H1 (cell line): Measurements from ENCODE around the gene APC2. TPM values are rescaled to one million over a fixed set of nuclear protein-coding genes. Genes with fewer than 3 reads are reported as not detected.
A peak's percentile ranks its signal among the peaks of the same experiment; 100 is the strongest.

Experiments used
- CTCF ChIA-PET: fragments of 300-600 bp; sonication (Branson Sonifier 250); formaldehyde crosslinking; loops from one replicate; lab custom pipeline; 2021; ENCODE audit not compliant: partially characterized antibody; lab: Charles Lee
- POLR2A ChIA-PET: fragments of 300-600 bp; sonication (Branson Sonifier 250); formaldehyde crosslinking; loops from one replicate; lab custom pipeline; 2021; ENCODE audit warnings: inconsistent platforms; ENCODE audit not compliant: partially characterized antibody; lab: Charles Lee
- DNase-seq, 2 experiments: peaks; one replicate each; pipeline versions ENCODE4 v3.0.0 to v3.0.0-alpha.2; 2010 to 2022; ENCODE audit warnings: low spot score in 2 of 2, low read depth in 1 of 2, mixed read lengths in 1 of 2
- FAIRE-seq: peaks from 2 replicates; lab custom pipeline; 2011; peaks lifted over from hg19 to GRCh38; lab: Jason Lieb, UNC
- H2AFZ ChIP-seq: 2 replicates; pipeline ENCODE4 v1.8.1; 2012; ENCODE audit warnings: low read length, inconsistent platforms
- H2AK5ac ChIP-seq: 2 replicates; pipeline ENCODE4 v1.6.1; 2013; ENCODE audit warnings: low read depth, low read length
- H2BK120ac ChIP-seq: replicated peaks from 2 replicates; pipeline ENCODE3; 2013; ENCODE audit warnings: low read depth, low read length, inconsistent platforms
- H2BK12ac ChIP-seq: 2 replicates; pipeline ENCODE4 v1.6.1; 2013; ENCODE audit warnings: low read depth, low read length
- H2BK15ac ChIP-seq: 2 replicates; pipeline ENCODE4 v1.6.1; 2013; ENCODE audit warnings: low read length
- H2BK20ac ChIP-seq: 2 replicates; pipeline ENCODE4 v1.6.1; 2013; ENCODE audit warnings: low read length
- H2BK5ac ChIP-seq: 2 replicates; pipeline ENCODE4 v1.6.1; 2013; ENCODE audit warnings: low read depth, low read length
- H3K14ac ChIP-seq: 2 replicates; pipeline ENCODE4 v1.6.1; 2013; ENCODE audit warnings: inconsistent platforms; ENCODE audit not compliant: insufficient read length
- H3K18ac ChIP-seq: 2 replicates; pipeline ENCODE4 v1.6.1; 2013; ENCODE audit warnings: low read length; ENCODE audit errors: extremely low read depth
- H3K23ac ChIP-seq: 2 replicates; pipeline ENCODE4 v1.6.1; 2013; ENCODE audit warnings: inconsistent platforms; ENCODE audit not compliant: insufficient read length
- H3K23me2 ChIP-seq: 2 replicates; pipeline ENCODE4 v1.6.1; 2013; ENCODE audit warnings: low read depth, low read length
- H3K27ac ChIP-seq: 2 replicates; pipeline ENCODE4 v1.6.1; 2011; ENCODE audit warnings: low read depth, low read length, inconsistent platforms
- H3K27me3 ChIP-seq, 4 experiments: replicated peaks in 1 of 4; 1 replicate in 1 of 4; 2 replicates in 3 of 4; pipeline versions ENCODE4 v1.6.1 to v1.8.1; 2011 to 2013; ENCODE audit warnings: low read length in 3 of 4, mild to moderate bottlenecking in 3 of 4, inconsistent platforms in 2 of 4, mixed read lengths in 2 of 4, moderate library complexity in 1 of 4; ENCODE audit not compliant: control insufficient read depth in 3 of 4, insufficient read depth in 3 of 4; ENCODE audit errors: extremely low read depth in 1 of 4
- H3K36me3 ChIP-seq, 4 experiments: 2 replicates each; pipeline versions ENCODE4 v1.6.1 to v1.8.1; 2011 to 2013; ENCODE audit warnings: mild to moderate bottlenecking in 4 of 4, low read length in 3 of 4, moderate library complexity in 2 of 4, control low read depth in 1 of 4, inconsistent platforms in 1 of 4; ENCODE audit not compliant: insufficient read depth in 4 of 4, control insufficient read depth in 2 of 4
- H3K4ac ChIP-seq: replicated peaks from 2 replicates; pipeline ENCODE3; 2013; ENCODE audit warnings: low read length, low read depth, mixed read lengths, inconsistent platforms; ENCODE audit not compliant: insufficient read length
- H3K4me1 ChIP-seq, 4 experiments: replicated peaks in 1 of 4; 1 replicate in 1 of 4; 2 replicates in 3 of 4; pipeline versions ENCODE4 v1.6.1 to v1.8.1; 2011 to 2013; ENCODE audit warnings: low read length in 3 of 4, inconsistent platforms in 2 of 4, mixed read lengths in 1 of 4; ENCODE audit not compliant: insufficient read depth in 4 of 4, control insufficient read depth in 3 of 4
- H3K4me2 ChIP-seq, 2 experiments: 2 replicates each; pipeline versions ENCODE4 v1.6.1 to v1.8.1; 2011 to 2013; ENCODE audit warnings: low read depth in 2 of 2, low read length in 2 of 2, control low read depth in 1 of 2, inconsistent platforms in 1 of 2, mild to moderate bottlenecking in 1 of 2; ENCODE audit not compliant: insufficient read depth in 1 of 2
- H3K4me3 ChIP-seq, 4 experiments: fragments of 200-600, 300-600 bp in 1 of 4; sonication (generic), shearing (Covaris generic), sonication (Bioruptor Twin) in 1 of 4; 2 replicates each; pipeline versions ENCODE4 v1.5.1 to v1.8.1; 2011 to 2016; ENCODE audit warnings: low read length in 4 of 4, low read depth in 3 of 4, control low read depth in 2 of 4, inconsistent platforms in 2 of 4, mild to moderate bottlenecking in 2 of 4, mixed read lengths in 1 of 4, moderate library complexity in 1 of 4; ENCODE audit not compliant: insufficient read depth in 2 of 4; ENCODE audit errors: extremely low read depth in 1 of 4
- H3K56ac ChIP-seq: replicated peaks from 2 replicates; pipeline ENCODE3; 2013; ENCODE audit warnings: low read depth, mild to moderate bottlenecking, mixed read lengths, low read length, inconsistent platforms; ENCODE audit not compliant: insufficient read length
- H3K79me1 ChIP-seq: 2 replicates; pipeline ENCODE4 v1.6.1; 2013; ENCODE audit warnings: low read depth, low read length, control low read depth
- H3K79me2 ChIP-seq, 2 experiments: 2 replicates each; pipeline versions ENCODE4 v1.6.1 to v1.8.1; 2012 to 2013; ENCODE audit warnings: low read length in 2 of 2, mild to moderate bottlenecking in 2 of 2, inconsistent platforms in 1 of 2; ENCODE audit not compliant: insufficient read depth in 2 of 2, control insufficient read depth in 1 of 2
- H3K9ac ChIP-seq, 4 experiments: replicated peaks in 1 of 4; 1 replicate in 1 of 4; 2 replicates in 3 of 4; pipeline versions ENCODE4 v1.6.1 to v1.8.1; 2011 to 2013; ENCODE audit warnings: low read depth in 3 of 4, low read length in 3 of 4, control low read depth in 2 of 4, mild to moderate bottlenecking in 2 of 4, moderate library complexity in 2 of 4, inconsistent platforms in 1 of 4; ENCODE audit errors: extremely low read depth in 1 of 4
- H3K9me3 ChIP-seq, 2 experiments: 2 replicates each; pipeline versions ENCODE4 v1.6.1 to v1.8.1; 2012 to 2013; ENCODE audit warnings: mild to moderate bottlenecking in 2 of 2, moderate library complexity in 2 of 2, control low read depth in 1 of 2, inconsistent platforms in 1 of 2, low read depth in 1 of 2, low read length in 1 of 2, mixed read lengths in 1 of 2; ENCODE audit not compliant: insufficient read depth in 2 of 2
- H4K20me1 ChIP-seq, 2 experiments: replicated peaks in 1 of 2; 2 replicates each; pipeline versions ENCODE3 to v1.8.1; 2011 to 2013; ENCODE audit warnings: inconsistent platforms in 2 of 2, low read length in 2 of 2, mild to moderate bottlenecking in 1 of 2; ENCODE audit not compliant: insufficient read depth in 2 of 2, control insufficient read depth in 1 of 2
- H4K5ac ChIP-seq: 2 replicates; pipeline ENCODE4 v1.6.1; 2013; ENCODE audit warnings: low read length, low read depth, mixed read lengths, inconsistent platforms; ENCODE audit not compliant: insufficient read length
- H4K8ac ChIP-seq: 2 replicates; pipeline ENCODE4 v1.8.0; 2013; ENCODE audit warnings: mild to moderate bottlenecking, moderate library complexity, low read length, inconsistent platforms; ENCODE audit not compliant: insufficient read depth; ENCODE audit errors: extremely low read depth
- H4K91ac ChIP-seq: replicated peaks from 2 replicates; pipeline ENCODE3; 2013; ENCODE audit warnings: low read length, mixed read lengths, inconsistent platforms; ENCODE audit not compliant: insufficient read length
- CTCF ChIP-seq, 3 experiments: IDR thresholded peaks; 1 replicate in 2 of 3; 2 replicates in 1 of 3; pipeline versions ENCODE4 v1.5.1 to v1.6.1; 2011; ENCODE audit warnings: low read length in 3 of 3, mild to moderate bottlenecking in 3 of 3, inconsistent platforms in 2 of 3, low read depth in 1 of 3, moderate library complexity in 1 of 3; ENCODE audit not compliant: insufficient read depth in 1 of 3; ENCODE audit errors: control extremely low read depth in 1 of 3
- GABPA ChIP-seq: IDR thresholded peaks from 2 replicates; pipeline ENCODE4 v1.6.1; 2011; ENCODE audit warnings: mild to moderate bottlenecking, low read length, moderate library complexity, borderline replicate concordance; ENCODE audit not compliant: insufficient read depth
- HDAC6 ChIP-seq: IDR thresholded peaks from one replicate; pipeline ENCODE4 v1.7.1; 2012; ENCODE audit warnings: low read depth, mild to moderate bottlenecking, inconsistent platforms, low read length, moderate library complexity
- KDM5A ChIP-seq: fragments of 200-600 bp; IDR thresholded peaks from 2 replicates; pipeline ENCODE4 v1.7.1; 2012; ENCODE audit warnings: mild to moderate bottlenecking, low read length, inconsistent platforms, mixed read lengths
- MAFK ChIP-seq: IDR thresholded peaks from 2 replicates; pipeline ENCODE4 v1.6.1; 2012; ENCODE audit warnings: low read depth, mild to moderate bottlenecking, improper control_type of control experiment, low read length
- RBBP5 ChIP-seq: IDR thresholded peaks from 2 replicates; pipeline ENCODE4 v1.7.1; 2012; ENCODE audit warnings: low read depth, mild to moderate bottlenecking, inconsistent platforms, low read length, moderate library complexity, borderline replicate concordance
- ZNF274 ChIP-seq: IDR thresholded peaks from 2 replicates; pipeline ENCODE4 v1.7.0; 2012; ENCODE audit warnings: low read length, borderline replicate concordance; ENCODE audit errors: extremely low read depth
- WGBS, 2 experiments: shearing (Covaris generic) in 1 of 2; methylation state at CpG; one replicate each; pipeline versions ENCODE4 v1.1.6 to v1.1.7; 2013 to 2015; ENCODE audit warnings: low lambda C conversion rate in 2 of 2, mixed read lengths in 2 of 2, inconsistent platforms in 1 of 2, low coverage in 1 of 2, missing lambda C conversion rate in 1 of 2; ENCODE audit not compliant: insufficient replicate concordance in 2 of 2, insufficient coverage in 1 of 2, insufficient read length in 1 of 2; ENCODE audit errors: extremely low coverage in 1 of 2, missing lambda C conversion rate in 1 of 2; 5-methylcytosine and 5-hydroxymethylcytosine counted together
- polyA plus RNA-seq, 7 experiments: library from polyadenylated mRNA; depleted of rRNA in 3 of 7; stranded (reverse) in 5 of 7; unstranded in 2 of 7; fragments of >200 nt in 5 of 7; fragments of 200-250 nt in 2 of 7; gene quantifications; 1 replicate in 5 of 7; 2 replicates in 1 of 7; 4 replicates in 1 of 7; pipeline versions ENCODE4 v1.2.1 to v1.2.3, GENCODE V29; 2011 to 2013; ENCODE audit warnings: missing spikeins in 2 of 7, mixed read lengths in 2 of 7
- total RNA-seq: library from RNA; stranded (reverse); fragmentation: NEBNext Ultra II Directional; extraction: Animal tissue kit (Norgen Biotek cat#: 25700); gene quantifications from 2 replicates; pipeline ENCODE4 v1.2.1, GENCODE V29; 2021

Gene APC2
- total and polyA plus RNA-seq, 2 of the 8 experiments (the other 6 are each of a cell fraction or from before 2014, with no cell fraction given): 1.3 to 4.1 TPM

GRCh38 chr19:1465191-1466016, 15.5 kb downstream of the APC2 start:
- H2BK120ac ChIP-seq: no peak overlapping the region
- no peak overlapping the region for H4K91ac ChIP-seq
- no peaks in the 10 kb centered on the region for H3K79me2 ChIP-seq
- FAIRE-seq: no peak
- H3K23me2 ChIP-seq: peaks cover 8% of the 10 kb centered on the region; the same call in 1 of the 2 replicates
- peaks cover 56 to 66% (median 64%) of the 10 kb centered on the region in 4 experiments for H3K27me3 ChIP-seq
- H4K20me1 ChIP-seq: peaks cover 10 to 31% of the 10 kb centered on the region in 2 experiments
- H3K56ac ChIP-seq: no peak overlapping the region
- peaks cover 0 to 7% of the 10 kb centered on the region in 2 experiments; a peak in 1 of 4 replicates for H3K9me3 ChIP-seq
- no peak overlapping the region for H2AFZ ChIP-seq
- H3K4ac ChIP-seq: no peak overlapping the region
- no peak overlapping the region for H3K23ac ChIP-seq
- H3K9ac ChIP-seq: no peak overlapping the region
- H3K14ac ChIP-seq: no peak overlapping the region
- DNase-seq: peak in 1 of 2 experiments; percentile 85
- H2BK12ac ChIP-seq: no peak overlapping the region
- ChIA-PET CTCF (interaction anchor here (0.6 to 5.5 kb wide), 18 partner anchors 8 to 81 kb away, joined by 3 to 53 read pairs (median 4); partner anchors contain the start of gene REEP6), POLR2A (interaction anchor here (0.5 to 5.5 kb wide), 11 partner anchors 8 to 1849 kb away, joined by 3 to 72 read pairs (median 5); partner anchors contain the start of genes APC2 and CIRBP)
- peak overlapping the region; percentile 24 to 68; a peak in 3 of 4 replicates for H3K4me2 ChIP-seq
- H3K79me1 ChIP-seq: no peaks in the 10 kb centered on the region
- H3K4me1 ChIP-seq: peaks cover 0 to 40% (median 21%) of the 10 kb centered on the region in 4 experiments; a peak in 5 of 7 replicates
- peak overlapping the region; percentile 39; the same call in 1 of the 2 replicates for H2AK5ac ChIP-seq
- H4K8ac ChIP-seq: peak overlapping the region; percentile 89; the same call in 1 of the 2 replicates
- H3K18ac ChIP-seq: no peak overlapping the region
- no peak overlapping the region for H2BK5ac ChIP-seq
- H2BK20ac ChIP-seq: no peak overlapping the region
- peaks cover 0 to 41% (median 0%) of the 10 kb centered on the region in 4 experiments; a peak in 4 of 8 replicates for H3K36me3 ChIP-seq
- H4K5ac ChIP-seq: no peak overlapping the region
- peak overlapping the region in 1 of 4 experiments; percentile 51; a peak in 2 of 8 replicates for H3K4me3 ChIP-seq
- 51% methylated on average over 38 of the region's 83 CpGs; no CpG with 5 or more reads in 1 of the 2 experiments for WGBS, 2 experiments
- H3K27ac ChIP-seq: no peak overlapping the region
- no peak overlapping the region; the same call in 1 of the 2 replicates for H2BK15ac ChIP-seq
- TF ChIP-seq HDAC6 (no peak), CTCF (IDR thresholded peaks at IDR 0.05; ENCODE audit: control extremely low read depth in 1 of 3, insufficient read depth in 1 of 3, low read depth in 1 of 3, low read length in 3 of 3) (peak; percentile 50 to 87 (median 73)), RBBP5 (no peak), MAFK (no peak), ZNF274 (no peak), GABPA (peak; percentile 79), KDM5A (no peak)
